DOHH2 (cell line): ENCODE data around the gene ZNF770.
A peak's percentile ranks its signal among the peaks of the same experiment; 100 is the strongest.
"Not testable (repeated sequence)": the region's sequence is repeated elsewhere in the genome, so short reads cannot be mapped to it uniquely, and the experiment has no call there.

Experiments
- H3F3A ChIP-seq: fragments of 200-600 bp; sonication (generic), shearing (Covaris generic); 2 replicates; pipeline ENCODE4 v1.6.0; 2016; ENCODE audit warnings: antibody characterized with exemption, mild to moderate bottlenecking; ENCODE audit not compliant: control insufficient read depth, insufficient read depth
- H3K27ac ChIP-seq: fragments of 200-600 bp; sonication (generic); 2 replicates; pipeline ENCODE4 v1.5.1; 2014; ENCODE audit warnings: low read depth, mild to moderate bottlenecking, low read length, moderate library complexity
- H3K27me3 ChIP-seq: fragments of 200-600 bp; sonication (generic); 2 replicates; pipeline ENCODE4 v1.6.1; 2014; ENCODE audit warnings: mild to moderate bottlenecking, low read length, mixed read lengths; ENCODE audit not compliant: control insufficient read depth
- H3K36me3 ChIP-seq: fragments of 200-600 bp; sonication (generic); 2 replicates; pipeline ENCODE4 v1.6.1; 2014; ENCODE audit warnings: mild to moderate bottlenecking, low read length, moderate library complexity, mixed read lengths; ENCODE audit not compliant: control insufficient read depth
- H3K4me1 ChIP-seq: fragments of 200-600 bp; sonication (generic); 2 replicates; pipeline ENCODE4 v1.6.1; 2014; ENCODE audit warnings: mild to moderate bottlenecking, low read length, mixed read lengths; ENCODE audit not compliant: control insufficient read depth
- H3K4me2 ChIP-seq: fragments of 200-600 bp; sonication (generic); 2 replicates; pipeline ENCODE4 v1.6.0; 2014; ENCODE audit warnings: mild to moderate bottlenecking, low read length, moderate library complexity
- H3K4me3 ChIP-seq: fragments of 200-600 bp; sonication (generic); 2 replicates; pipeline ENCODE4 v1.5.1; 2014; ENCODE audit warnings: mild to moderate bottlenecking, low read length, mixed read lengths
- H3K79me2 ChIP-seq: fragments of 200-600 bp; sonication (generic); 2 replicates; pipeline ENCODE4 v1.6.1; 2014; ENCODE audit warnings: mild to moderate bottlenecking, low read length, mixed read lengths; ENCODE audit not compliant: control insufficient read depth
- H3K9me2 ChIP-seq: fragments of 200-600 bp; sonication (generic); replicated peaks from 2 replicates; pipeline ENCODE4 v1.6.1; 2014; ENCODE audit warnings: mild to moderate bottlenecking, low read length, mixed read lengths; ENCODE audit not compliant: control insufficient read depth
- H3K9me3 ChIP-seq: fragments of 200-600 bp; sonication (generic); 2 replicates; pipeline ENCODE4 v1.6.1; 2014; ENCODE audit warnings: antibody characterized with exemption, low read length, mixed read lengths; ENCODE audit not compliant: control insufficient read depth, insufficient read depth
- H4K20me1 ChIP-seq: fragments of 200-600 bp; sonication (generic); 2 replicates; pipeline ENCODE4 v1.6.0; 2014; ENCODE audit warnings: low read depth, mild to moderate bottlenecking, antibody characterized with exemption, low read length, moderate library complexity; ENCODE audit not compliant: control insufficient read depth, insufficient read depth
- CTCF ChIP-seq: fragments of 200-600 bp; sonication (generic); IDR thresholded peaks from one replicate; pipeline ENCODE4 v1.5.1; 2014; ENCODE audit warnings: antibody characterized with exemption, mild to moderate bottlenecking, low read depth, low read length; ENCODE audit not compliant: poor library complexity, severe bottlenecking
- EZH2phosphoT487 ChIP-seq: fragments of 200-600 bp; sonication (generic); IDR thresholded peaks from 2 replicates; pipeline ENCODE4 v1.6.1; 2017; ENCODE audit warnings: borderline replicate concordance, mild to moderate bottlenecking, antibody characterized with exemption, low read length, moderate library complexity, mixed read lengths

The ZNF770 gene

GRCh38 chr15:34976743-34977142 lies 11.3 kb downstream of the ZNF770 start:
- H3K4me3 ChIP-seq, result no peak overlapping the region
- peaks cover 10% of the 10 kb centered on the region for H3F3A ChIP-seq
- no peaks in the 10 kb centered on the region for H4K20me1 ChIP-seq
- H3K27me3 ChIP-seq, result no peaks in the 10 kb centered on the region
- H3K4me2 ChIP-seq, result no peak overlapping the region
- H3K9me2 ChIP-seq, result no peaks in the 10 kb centered on the region
- no peaks in the 10 kb centered on the region for H3K4me1 ChIP-seq
- TF ChIP-seq CTCF (no peak), EZH2phosphoT487 (no peak)
- H3K9me3 ChIP-seq, result no peaks in the 10 kb centered on the region
- peaks cover 27% of the 10 kb centered on the region for H3K36me3 ChIP-seq
- no peak overlapping the region for H3K27ac ChIP-seq
- peaks cover 6% of the 10 kb centered on the region; the same call in 1 of the 2 replicates for H3K79me2 ChIP-seq

GRCh38 chr15:34976073-34976472 lies 12.0 kb downstream of the ZNF770 start:
- Histone ChIP-seq H4K20me1 (no peaks in the 10 kb centered on the region), H3K36me3 (peaks cover 20% of the 10 kb centered on the region)

DNA sequence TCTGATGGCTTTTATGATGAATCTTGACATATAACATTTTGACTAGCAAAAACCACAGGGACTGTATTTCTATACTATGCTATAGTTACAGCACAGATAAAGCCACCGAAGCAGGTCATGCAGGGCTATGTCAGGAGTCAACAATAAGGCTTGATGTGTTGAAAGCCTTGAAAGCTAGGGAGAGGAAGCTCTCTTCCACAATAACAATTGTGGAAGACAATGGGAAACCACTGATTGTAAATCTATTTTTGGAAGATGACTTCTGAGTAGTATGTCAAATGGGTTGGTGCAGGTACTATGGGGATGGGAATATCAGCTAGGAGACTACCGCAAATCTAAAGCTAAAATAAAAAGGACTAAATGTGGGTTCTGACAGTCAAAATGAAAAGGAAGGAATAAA lies 14.6 kb downstream of the ZNF770 start:
- H3K9me3 ChIP-seq, result no peaks in the 10 kb centered on the region
- H4K20me1 ChIP-seq, result no peaks in the 10 kb centered on the region
- TF ChIP-seq CTCF, result no peak
- TF ChIP-seq EZH2phosphoT487, result no peak
- no peak overlapping the region for H3K4me2 ChIP-seq
- no peak overlapping the region for H3K27ac ChIP-seq
- H3K9me2 ChIP-seq, result no peaks in the 10 kb centered on the region
- peaks cover 3% of the 10 kb centered on the region for H3K4me1 ChIP-seq
- peaks cover 11% of the 10 kb centered on the region for H3K36me3 ChIP-seq
- no peaks in the 10 kb centered on the region for H3K27me3 ChIP-seq
- H3K4me3 ChIP-seq, result no peak overlapping the region
- H3K79me2 ChIP-seq, result peaks cover 15% of the 10 kb centered on the region
- peaks cover 10% of the 10 kb centered on the region for H3F3A ChIP-seq

More at GRCh38 chr15:34976073-34976472, 12.0 kb downstream of the ZNF770 start:
- Histone ChIP-seq H3K4me2 (no peak overlapping the region), H3K4me3 (no peak overlapping the region), H3K79me2 (no peaks in the 10 kb centered on the region; the same call in 1 of the 2 replicates), H3K9me3 (no peaks in the 10 kb centered on the region), H3K9me2 (no peaks in the 10 kb centered on the region), H3F3A (peaks cover 10% of the 10 kb centered on the region), H3K4me1 (no peaks in the 10 kb centered on the region), H3K27me3 (no peaks in the 10 kb centered on the region), H3K27ac (no peak overlapping the region)
- TF ChIP-seq CTCF (no peak), EZH2phosphoT487 (no peak)

DNA sequence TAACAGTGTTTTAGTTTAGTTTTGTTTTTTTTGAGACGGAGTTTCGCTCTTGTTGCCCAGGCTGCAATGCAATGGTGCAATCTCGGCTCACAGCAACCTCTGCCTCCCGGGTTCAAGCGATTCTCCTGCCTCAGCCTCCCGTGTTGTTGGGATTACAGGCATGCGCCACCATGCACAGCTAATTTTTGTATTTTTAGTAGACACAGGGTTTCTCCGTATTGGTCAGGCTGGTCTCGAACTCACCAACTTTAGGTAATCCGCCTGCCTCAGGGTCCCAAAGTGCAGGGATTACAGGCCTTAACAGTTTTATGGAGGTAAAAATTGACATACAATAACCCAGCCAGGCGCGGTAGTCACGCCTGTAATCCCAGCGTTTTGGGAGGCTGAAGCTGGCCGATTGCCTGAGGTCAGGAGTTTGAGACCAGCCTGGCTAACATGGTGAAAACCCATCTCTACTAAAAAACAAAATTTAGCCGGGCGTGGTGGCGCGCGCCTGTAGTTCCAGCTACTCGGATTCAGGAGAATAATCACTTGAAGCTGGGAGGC lies 17.9 kb downstream of the ZNF770 start:
- not testable (repeated sequence) for H3K27ac ChIP-seq
- Histone ChIP-seq H3K4me1 (peaks cover 21% of the 10 kb centered on the region), H3K4me3 (peak overlapping the region; percentile 97)

More for the DNA sequence above, 17.9 kb downstream of the ZNF770 start:
- peaks cover 22% of the 10 kb centered on the region for H3K36me3 ChIP-seq
- H3F3A ChIP-seq, H3K9me3 ChIP-seq, H4K20me1 ChIP-seq, H3K9me2 ChIP-seq, H3K27me3 ChIP-seq: not testable (repeated sequence)
- peak overlapping the region; percentile 78 for H3K4me2 ChIP-seq
- H3K79me2 ChIP-seq, result peaks cover 49% of the 10 kb centered on the region
